VCaP (cell line): ENCODE results near the gene NR2F1.

ENCODE experiments used
- H3K27ac ChIP-seq: fragments of 450-650 bp; 2 replicates; pipeline ENCODE4 v1.5.1; 2017
- CTCF ChIP-seq: fragments of 450-650 bp; conservative IDR thresholded peaks from 2 replicates; pipeline ENCODE4 v1.5.1; 2017; ENCODE audit warnings: mild to moderate bottlenecking, moderate library complexity

The NR2F1 gene

GRCh38 chr5:93570294-93571113, 12.5 kb upstream of the NR2F1 start:
- TF ChIP-seq CTCF = no peak
- H3K27ac ChIP-seq = no peak overlapping the region

- no peak overlapping the region for H3K27ac ChIP-seq
- no peak for TF ChIP-seq CTCF
Observed at GRCh38 chr5:93571114-93571949, 11.7 kb upstream of the NR2F1 start.

GRCh38 chr5:93572101-93572607, 10.9 kb upstream of the NR2F1 start:
- no peak for TF ChIP-seq CTCF

GRCh38 chr5:93572608-93573353, 10.2 kb upstream of the NR2F1 start:
- H3K27ac ChIP-seq = no peak overlapping the region
- TF ChIP-seq CTCF = no peak

More at GRCh38 chr5:93572101-93572607, 10.9 kb upstream of the NR2F1 start:
- no peak overlapping the region for H3K27ac ChIP-seq

- H3K27ac ChIP-seq = no peak overlapping the region
- no peak for TF ChIP-seq CTCF
Observed at GRCh38 chr5:93573354-93574351, 9.4 kb upstream of the NR2F1 start.

- TF ChIP-seq CTCF = no peak
- no peak overlapping the region for H3K27ac ChIP-seq
Observed at GRCh38 chr5:93574491-93575305, 8.3 kb upstream of the NR2F1 start.
